Activated effector memory CD4-positive, alpha-beta T cell treated with anti-CD3 and anti-CD28 coated beads, Interleukin-2, amount 50 U/mL, for 16 hours (primary cell): ENCODE results near the gene SEMA4D.

ENCODE experiments used
- DNase-seq: peaks from one replicate; pipeline ENCODE4 v3.0.0-alpha.2; 2020

The SEMA4D gene

GRCh38 chr9:89442981-89443814 is 54.7 kb downstream of the SEMA4D start:
- DNase-seq, result no peak

DNA sequence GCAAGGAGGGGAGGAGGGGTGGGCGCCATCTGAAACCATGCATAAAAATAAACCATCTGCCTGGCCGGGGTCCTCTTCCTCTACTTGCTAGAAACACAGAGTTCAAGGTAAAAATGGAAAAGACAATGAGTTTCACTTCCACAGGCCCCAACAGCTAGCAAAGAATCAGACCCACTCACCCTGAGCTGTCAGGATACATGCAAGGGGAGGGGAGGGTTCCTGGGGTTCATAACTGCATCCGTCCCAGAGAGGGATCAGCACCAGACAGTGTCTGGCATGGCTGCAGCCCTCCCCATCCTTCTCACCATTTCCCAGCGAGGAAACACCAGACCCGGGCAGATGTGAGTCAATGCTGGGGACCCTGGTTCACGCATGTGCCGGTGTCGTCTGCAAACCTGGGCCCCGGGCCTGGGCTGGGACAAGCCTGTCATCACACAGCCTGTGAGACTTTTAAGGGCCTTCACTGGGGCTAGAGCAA is 55.4 kb downstream of the SEMA4D start:
- no peak for DNase-seq

DNA sequence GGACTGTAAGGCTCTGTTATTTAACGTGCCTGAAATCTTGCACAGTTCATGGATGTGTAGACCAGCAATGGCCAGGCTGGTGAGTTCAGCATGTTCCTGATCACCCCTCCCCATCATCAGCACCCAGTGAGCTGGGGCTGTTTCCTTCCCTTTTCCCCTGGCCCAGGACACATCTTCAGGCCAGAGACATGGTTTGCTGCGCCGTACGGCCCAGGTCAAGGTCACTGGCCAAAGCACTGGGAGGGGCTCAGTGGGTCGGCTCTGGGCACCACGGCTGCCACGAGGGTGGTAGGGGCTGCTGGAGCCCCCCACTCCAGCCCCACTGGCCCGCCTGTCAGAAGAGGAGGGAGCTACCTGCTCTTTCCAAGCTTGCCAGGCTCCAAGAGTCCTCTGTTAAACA is 55.9 kb downstream of the SEMA4D start:
- DNase-seq, result no peak

DNA sequence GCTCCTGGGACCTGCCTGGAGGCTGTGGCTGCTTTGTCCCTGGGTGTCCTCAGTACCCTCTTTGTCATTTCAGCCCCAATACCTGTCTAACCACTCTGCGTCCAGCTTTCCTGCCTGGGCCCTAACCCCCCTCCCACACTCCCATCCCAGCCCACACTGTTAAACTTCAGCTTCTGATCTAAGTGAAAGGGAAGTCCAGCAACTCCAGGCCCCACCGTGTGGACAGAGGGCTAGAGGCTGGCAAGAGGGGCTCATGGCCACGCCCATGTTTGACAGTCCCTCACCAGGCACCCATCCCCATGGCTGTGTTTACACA is 56.3 kb downstream of the SEMA4D start:
- DNase-seq, result no peak

DNA sequence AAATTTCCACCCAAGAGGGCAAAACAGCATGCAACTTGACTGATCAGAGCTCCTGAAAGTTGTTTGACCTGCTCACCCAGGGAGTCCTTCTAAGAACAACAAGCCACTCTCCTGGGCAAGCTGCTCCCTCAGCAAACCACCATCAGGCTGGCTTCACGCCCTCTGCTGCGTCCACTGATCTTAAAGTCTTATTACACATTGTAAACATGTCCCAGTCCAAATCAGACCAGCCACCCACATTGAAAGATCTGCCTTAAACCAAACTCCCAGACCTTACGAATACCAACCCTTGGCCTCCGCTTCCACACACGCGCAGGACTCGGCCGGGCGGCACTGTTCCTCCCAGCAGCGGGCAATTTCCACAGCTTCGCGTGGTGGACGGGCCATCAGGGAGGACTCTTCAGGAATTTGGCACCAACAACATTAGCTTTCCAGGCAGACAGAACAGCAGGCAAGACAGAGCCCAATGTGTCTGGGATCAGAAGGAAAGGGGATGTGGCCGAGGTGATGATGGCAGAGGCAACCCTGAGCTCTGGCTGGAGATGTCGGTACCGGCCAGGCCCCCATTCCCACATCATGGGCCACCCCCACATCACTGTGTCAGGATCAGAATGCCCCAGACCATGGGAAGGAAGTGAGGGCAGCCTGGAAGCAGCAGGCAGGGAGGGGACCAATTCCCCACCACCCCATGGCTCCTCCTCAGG is 56.8 kb downstream of the SEMA4D start:
- no peak for DNase-seq

DNA sequence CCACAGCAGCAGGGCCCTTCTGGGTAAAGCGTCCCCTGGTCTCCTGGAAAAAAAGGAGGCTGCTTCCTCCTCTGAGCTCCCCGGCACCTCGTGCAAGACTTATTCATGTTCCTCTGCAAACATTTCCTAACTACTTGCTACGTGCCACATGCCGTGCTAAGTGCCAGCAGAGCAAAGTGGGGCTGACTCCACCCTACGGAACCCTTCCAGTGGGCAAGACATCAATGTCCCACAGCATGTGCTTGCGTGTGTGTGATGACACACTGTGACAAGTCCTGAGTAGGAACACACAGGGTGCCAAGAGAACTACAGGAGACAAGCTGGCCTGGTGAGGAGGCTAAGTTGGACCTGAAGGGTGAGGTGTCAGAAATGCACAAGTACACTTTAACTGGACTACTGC is 57.4 kb downstream of the SEMA4D start:
- DNase-seq, result peak; percentile 79

DNA sequence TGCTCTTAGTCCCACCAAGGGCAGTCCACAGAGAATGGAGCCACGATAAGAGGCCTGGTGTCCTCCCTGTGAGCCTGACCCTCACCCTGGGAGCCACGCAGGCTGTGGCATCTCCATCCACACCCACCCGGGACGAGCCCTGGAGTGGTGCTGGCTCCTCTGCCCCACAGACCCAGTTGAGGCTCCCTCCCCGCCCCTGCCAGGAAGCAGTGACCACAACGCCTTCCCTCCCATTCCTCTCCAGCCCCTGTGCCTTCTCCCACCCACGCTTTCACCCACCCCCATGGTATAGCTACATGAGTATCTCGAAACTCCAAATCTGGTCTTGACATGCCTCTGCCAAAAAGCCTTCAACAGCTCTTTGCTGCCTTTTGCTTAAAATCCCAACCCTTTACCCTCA is 57.9 kb downstream of the SEMA4D start:
- no peak for DNase-seq

- DNase-seq, result no peak
Observed at GRCh38 chr9:89439571-89439970, 58.3 kb downstream of the SEMA4D start.

- no peak for DNase-seq
Observed at GRCh38 chr9:89438194-89438593, 59.7 kb downstream of the SEMA4D start.

DNA sequence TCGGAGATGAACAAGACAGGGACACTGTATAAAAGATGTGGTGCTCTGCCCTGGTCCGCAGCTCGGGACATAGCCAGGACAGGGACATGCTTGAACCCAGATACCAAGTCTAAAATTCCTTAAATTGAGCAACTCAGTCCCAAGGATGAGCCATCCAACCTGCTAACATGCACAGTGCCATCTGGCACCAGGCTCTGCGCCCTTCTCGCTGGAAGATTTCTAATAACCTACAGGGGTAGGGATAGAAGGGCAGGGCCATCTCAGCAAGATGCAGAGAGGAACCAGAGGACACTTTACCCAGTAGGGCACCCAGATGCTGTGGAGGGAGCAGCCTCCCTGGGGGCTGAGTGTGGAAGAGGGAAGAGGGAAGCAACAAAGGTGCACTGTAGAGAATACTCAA is 60.1 kb downstream of the SEMA4D start:
- no peak for DNase-seq

DNA sequence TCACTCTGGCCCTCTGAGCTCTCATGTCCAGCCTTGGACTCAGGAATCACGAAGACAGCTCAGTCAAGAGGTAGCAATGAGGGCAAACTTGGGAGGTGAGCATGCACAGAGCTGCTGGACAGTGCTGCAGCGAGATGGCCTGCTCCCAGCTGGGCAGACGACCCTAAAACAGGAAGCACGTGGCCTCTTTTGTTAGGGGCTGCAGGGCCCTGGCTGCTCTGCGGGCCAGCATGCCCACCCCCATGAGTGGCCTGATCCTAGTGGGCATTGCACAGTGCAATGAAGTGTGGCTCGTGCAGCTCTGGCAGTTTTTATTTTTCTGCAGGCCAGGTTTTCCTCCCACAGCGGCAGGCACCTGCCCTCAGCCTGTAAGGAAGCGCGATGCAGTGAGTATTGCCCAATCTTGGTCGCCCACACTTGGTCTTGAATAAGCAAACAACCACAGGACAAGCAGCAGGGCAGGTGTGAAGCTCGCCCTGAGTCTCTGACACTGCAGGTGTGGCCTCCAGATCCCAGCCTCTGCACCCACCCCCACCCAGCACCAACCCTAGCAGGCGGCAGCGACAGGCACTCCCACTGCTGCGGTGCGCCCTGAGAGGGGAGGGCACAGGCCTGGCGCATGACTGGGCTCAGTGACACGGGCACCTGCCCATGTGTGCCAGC is 60.8 kb downstream of the SEMA4D start:
- DNase-seq, result peak; percentile 86

GRCh38 chr9:89436326-89436725 is 61.6 kb downstream of the SEMA4D start:
- no peak for DNase-seq

DNA sequence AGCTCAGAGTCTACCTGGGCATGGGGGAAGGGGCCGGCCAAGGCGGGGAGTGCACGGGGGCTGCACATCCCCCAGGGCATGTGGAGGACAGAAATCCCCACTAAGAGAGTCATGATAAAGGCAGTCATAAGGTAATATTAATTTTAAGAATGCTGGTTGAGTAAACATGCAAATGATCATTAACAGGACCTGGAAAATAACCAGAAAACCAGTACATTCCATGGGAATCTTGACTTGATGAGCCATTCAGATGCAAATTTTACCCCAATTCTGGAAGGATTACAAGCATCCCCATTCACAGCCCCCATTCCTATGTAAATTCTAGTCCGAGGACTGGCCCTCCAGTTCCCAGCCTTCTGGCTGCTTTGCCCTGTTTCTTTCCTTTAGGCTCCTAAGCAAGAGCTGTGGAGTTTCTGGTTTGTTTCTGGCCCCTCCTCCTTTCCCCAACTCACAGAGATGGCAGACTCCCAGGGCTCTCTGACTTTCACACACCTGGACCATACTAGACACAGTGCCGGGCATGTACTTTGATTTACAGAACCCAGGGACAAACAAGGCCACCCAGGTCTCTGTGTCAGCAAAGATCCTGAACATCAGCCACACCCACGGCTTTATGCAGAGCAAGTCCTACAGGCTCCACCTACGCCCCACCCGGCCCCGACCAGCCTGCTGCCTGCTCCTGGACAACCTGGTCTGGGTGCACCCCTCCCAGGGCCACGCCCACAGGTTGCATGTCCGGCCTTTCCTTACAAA is 62.7 kb downstream of the SEMA4D start:
- no peak for DNase-seq

- no peak for DNase-seq
Observed at GRCh38 chr9:89434636-89435035, 63.3 kb downstream of the SEMA4D start.

GRCh38 chr9:89433826-89434225 is 64.1 kb downstream of the SEMA4D start:
- no peak for DNase-seq

- DNase-seq, result no peak
Observed at GRCh38 chr9:89432986-89433530, 64.9 kb downstream of the SEMA4D start.

DNA sequence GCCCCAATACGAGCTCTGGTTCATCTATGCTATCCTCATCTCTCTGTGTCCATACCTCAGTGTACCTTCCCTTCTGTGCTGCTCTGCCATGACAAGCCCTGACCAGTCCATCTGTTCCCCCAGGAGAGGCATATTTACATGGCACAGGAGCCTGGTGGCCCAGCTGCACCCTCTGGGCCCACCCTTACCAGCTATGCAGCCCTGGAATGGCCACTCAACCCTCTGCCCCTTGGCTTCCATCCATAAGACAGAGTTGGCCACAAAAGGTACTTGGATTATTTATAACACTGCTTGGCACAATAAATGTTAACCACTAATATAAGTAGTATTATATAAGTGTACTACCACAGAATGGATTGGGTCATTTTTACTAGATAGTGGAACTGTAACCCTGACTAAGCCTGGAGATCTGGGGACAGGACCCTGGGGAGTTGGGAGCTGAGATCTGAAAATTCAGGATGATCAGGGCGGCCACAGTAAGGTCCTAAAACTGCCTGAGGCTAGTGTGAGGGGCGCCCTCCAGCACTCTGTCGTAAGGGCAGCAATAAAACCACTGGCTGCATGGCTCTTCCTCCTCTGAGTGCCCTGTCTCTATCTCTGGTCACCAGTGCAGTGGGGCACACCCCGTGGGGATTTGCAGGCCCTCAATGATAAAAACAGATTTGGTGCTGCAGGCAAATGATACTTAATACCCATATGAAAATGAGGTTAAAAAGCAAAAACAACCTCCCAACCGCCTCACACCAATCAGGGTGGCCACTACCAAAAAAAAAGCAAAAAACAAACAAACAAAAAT is 65.8 kb downstream of the SEMA4D start:
- DNase-seq, result no peak

DNA sequence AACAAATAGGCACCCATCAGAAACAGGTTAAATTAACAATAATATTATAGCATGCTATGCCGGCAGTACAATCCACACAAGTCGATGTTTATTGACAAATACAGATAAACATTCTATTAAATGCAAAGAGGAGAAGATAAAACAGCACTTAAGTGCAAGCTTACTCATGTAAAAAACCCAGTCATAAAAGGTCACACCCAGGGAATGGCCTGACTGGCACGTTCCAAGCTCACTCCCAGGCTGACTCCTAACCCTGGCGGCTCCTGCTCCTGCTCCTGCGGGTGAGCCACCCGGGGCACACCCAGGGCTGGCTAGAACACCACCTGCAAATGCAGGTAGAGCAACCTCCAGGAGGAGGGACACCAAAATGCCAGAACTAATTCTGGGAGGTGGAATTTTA is 66.9 kb downstream of the SEMA4D start:
- no peak for DNase-seq

DNA sequence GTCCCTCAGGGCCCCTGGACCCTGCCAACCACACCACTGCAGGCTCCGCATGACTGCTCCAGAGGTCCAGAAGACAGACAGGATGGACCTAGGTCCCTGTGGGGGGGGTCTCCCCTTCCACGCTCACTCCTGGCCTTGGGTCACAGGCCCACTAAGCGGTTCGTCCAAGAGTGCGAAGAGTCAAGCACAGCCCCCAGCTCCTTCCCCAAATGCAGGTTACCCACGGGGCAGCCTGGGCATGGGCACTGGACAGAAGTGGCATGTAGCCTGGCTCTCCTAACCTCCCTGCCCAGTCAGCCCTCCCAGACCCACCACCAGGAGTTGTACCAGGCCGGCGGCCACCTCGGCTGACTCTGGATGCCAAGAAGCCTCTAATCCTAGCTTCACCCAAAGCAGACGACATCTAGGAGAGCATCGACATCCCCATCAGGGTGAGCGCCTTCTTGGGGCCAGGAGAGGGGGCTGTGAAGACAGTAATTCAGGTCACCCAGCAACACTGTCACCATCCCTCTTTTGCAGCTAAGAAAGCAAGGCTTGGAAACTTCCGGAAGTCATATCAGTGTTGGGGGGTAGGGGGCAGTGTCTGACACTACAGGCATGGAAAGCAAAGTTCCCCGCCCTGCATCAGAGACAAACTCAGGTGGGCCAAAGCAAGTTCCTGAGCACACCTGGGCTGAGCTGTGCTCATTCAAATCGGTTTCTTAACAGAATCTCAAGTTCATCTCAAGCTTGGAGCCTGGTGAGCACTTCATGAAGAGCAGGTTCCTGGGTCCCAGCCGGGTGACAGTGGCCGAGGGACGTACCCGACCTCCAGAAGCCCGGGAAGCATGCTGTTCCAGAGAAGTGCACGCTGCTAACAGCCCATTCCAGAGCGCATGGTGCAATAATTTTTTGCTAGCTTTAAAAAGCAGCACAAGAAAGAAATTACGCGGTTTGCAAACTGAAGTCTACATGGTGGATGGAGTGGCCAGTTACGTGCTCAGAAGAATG is 68.7 kb downstream of the SEMA4D start:
- peak; percentile 82 for DNase-seq

GRCh38 chr9:89428222-89428761 is 69.6 kb downstream of the SEMA4D start:
- DNase-seq, result no peak
